Activated CD4-positive, alpha-beta T cell treated with anti-CD3 and anti-CD28 coated beads, Interleukin-2, Interleukin-6, amounts not matched to agents 100 ng/mL and 50 ng/mL, durations not matched to agents 16 hours and 8 hours (primary cell): ENCODE measurements around the gene FOXN1.
"Not testable (repeated sequence)": the region's sequence is repeated elsewhere in the genome, so short reads cannot be mapped to it uniquely, and the experiment has no call there.

Experiments used
- DNase-seq: peaks from one replicate; pipeline ENCODE4 v3.0.0-alpha.2; 2020

FOXN1 gene, protein sequence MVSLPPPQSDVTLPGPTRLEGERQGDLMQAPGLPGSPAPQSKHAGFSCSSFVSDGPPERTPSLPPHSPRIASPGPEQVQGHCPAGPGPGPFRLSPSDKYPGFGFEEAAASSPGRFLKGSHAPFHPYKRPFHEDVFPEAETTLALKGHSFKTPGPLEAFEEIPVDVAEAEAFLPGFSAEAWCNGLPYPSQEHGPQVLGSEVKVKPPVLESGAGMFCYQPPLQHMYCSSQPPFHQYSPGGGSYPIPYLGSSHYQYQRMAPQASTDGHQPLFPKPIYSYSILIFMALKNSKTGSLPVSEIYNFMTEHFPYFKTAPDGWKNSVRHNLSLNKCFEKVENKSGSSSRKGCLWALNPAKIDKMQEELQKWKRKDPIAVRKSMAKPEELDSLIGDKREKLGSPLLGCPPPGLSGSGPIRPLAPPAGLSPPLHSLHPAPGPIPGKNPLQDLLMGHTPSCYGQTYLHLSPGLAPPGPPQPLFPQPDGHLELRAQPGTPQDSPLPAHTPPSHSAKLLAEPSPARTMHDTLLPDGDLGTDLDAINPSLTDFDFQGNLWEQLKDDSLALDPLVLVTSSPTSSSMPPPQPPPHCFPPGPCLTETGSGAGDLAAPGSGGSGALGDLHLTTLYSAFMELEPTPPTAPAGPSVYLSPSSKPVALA

GRCh38 chr17:28505986-28506665, at the start of gene FOXN1:
TSS of gene FOXN1 (plus strand) at chr17:28506348. CDS start at chr17:28523970, 17,622 bp downstream.
- DNase-seq: no peak

DNA sequence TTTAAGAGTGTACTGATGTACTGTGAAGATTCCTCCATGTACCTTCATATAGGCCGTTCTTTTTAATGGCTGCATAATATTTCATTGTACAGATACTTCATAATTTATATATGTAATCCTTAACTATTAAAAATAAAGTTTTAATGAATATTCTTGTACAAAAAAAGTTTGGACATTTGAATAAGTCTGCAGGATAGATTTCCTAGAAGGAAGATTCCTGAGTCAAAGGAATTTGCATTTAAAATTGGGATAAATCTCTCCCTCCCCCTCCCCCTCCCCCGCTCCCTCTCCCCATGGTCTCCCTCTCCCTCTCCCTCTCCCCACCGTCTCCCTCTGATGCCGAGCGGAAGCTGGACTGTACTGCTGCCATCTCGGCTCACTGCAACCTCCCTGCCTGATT, 48.3 kb upstream of the FOXN1 start:
- DNase-seq: no peak

- not testable (repeated sequence) for DNase-seq
Observed at GRCh38 chr17:28458881-28459280, 47.3 kb upstream of the FOXN1 start.

DNA sequence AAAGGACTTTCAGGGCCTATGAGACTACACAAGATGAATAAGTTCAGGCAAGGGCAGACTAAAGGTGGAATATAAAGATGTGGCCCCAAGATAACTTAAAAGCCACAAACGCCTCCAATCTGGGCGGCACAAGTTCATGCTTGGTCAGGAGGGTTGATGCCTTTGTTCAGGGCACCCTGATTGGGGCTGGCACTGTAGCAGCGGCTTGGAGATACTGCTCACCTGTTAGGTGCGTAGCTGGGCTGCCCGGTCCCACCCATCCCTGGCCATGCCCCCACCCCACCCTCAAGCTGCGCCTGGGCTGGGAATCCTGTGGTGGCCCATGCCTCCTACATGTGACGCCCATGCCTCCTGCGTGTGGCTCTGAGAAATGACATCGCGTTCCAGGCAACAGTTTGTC, 45.2 kb upstream of the FOXN1 start:
- no peak for DNase-seq

DNA sequence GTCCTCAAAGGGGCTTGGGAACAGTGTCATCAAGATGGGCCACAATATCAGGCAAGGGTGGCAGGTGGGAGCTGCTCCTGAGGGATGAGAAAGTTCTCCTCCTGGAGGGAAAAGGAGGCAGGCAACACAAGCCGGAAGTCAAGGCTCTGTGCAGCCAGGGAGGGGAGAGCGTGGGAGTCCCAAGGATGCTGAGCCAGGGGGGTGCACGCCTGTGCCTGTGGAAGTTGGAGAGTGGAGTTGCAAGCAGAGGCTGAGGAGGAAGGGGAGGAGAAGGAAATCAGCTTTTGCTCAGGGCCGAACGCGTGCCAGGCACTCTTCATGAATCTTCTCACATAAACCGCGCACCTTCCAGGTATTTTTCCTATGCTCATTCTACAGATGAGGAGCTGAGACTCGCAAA, 40.1 kb upstream of the FOXN1 start:
- DNase-seq: no peak

DNA sequence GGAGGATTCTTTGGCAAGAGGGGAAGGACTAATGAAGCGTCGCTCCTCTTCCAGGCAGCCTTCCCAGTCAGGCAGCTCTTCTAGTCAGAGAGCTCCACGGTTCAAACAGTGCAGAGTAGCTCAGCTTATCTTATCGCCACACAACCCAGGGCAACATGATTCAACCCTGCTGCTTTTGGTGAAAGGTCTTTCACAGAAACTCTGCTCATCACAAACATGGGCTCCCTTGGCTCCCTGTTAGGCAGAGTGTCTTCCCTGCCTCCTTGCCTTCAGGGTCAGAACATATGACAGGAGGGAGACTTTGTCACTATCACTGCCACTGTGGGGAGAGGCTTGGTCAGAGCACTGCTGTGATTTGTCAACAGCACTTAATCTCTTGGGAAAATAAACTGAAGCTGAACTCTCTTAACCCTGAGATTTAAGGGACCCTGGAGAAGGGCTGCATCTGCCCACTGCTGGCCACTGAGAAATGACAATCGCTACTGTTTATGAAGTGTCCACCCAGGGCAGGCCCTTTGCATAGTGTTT, 39.6 kb upstream of the FOXN1 start:
- DNase-seq: no peak

DNA sequence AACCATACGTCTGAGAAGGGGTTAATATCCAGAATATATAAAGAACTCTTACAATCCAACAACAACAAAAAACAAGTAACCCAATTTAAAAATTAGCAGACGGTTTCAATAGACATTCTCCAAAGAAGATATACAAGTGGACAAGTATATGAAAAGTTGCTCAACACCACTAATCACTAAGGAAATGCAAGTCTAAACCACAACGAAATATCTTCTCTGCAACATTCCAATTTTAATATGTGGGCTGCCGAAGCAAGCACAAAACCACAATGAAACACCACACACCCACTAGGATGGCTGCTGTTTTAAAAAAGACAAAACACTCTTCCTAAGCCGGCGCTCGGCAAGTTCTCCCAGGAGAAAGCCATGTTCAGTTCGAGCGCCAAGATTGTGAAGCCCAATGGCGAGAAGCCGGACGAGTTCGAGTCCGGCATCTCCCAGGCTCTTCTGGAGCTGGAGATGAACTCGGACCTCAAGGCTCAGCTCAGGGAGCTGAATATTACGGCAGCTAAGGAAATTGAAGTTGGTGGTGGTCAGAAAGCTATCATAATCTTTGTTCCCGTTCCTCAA, 38.6 kb upstream of the FOXN1 start:
- no peak for DNase-seq

GRCh38 chr17:28468033-28468735, 38.0 kb upstream of the FOXN1 start:
- not testable (repeated sequence) for DNase-seq

DNA sequence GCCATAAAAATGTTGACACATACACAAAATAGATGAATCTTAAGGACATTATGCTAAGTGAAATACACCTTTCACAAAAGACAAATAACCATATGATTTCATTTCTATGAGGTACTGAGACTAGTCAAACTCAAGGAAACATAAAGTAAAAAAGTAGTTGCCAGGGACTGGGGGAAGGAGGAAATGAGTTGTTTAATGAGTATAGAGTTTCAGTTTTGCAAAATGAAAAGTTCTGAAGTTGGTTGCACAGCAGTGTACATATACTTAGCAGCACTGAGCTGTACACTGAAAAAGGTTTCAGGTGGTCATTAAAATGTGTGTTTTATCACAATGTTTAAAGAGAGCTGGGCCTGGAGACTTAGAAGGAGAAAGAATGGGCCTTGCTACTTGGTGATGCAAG, 37.4 kb upstream of the FOXN1 start:
- DNase-seq: peak; percentile 72

GRCh38 chr17:28469376-28469775, 36.8 kb upstream of the FOXN1 start:
- DNase-seq: no peak

- no peak for DNase-seq
Observed at GRCh38 chr17:28470266-28470913, 35.8 kb upstream of the FOXN1 start.

DNA sequence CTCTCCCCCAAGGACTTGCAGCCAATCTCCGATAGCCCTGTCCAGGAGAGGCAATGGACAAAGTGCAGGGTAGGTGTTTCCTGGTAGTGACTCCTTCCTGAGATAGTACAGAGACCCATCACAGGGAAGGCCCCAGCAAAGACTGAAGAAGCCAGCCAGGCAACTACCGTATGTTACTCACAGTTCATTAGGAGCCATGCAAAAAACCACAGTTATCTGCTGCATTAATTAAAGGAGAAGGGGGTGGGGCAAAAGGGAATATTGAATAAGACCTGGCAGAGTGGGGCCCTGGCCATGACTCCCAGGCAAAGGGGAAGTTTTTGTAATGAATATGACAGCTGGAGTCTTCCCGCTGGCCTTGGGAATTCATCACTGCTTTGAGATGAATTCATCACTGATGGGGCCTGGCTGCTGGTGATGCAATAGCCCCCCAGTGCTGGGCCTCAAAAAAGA, 35.2 kb upstream of the FOXN1 start:
- no peak for DNase-seq

GRCh38 chr17:28471531-28472342, 34.4 kb upstream of the FOXN1 start:
- DNase-seq: no peak

- DNase-seq: no peak
Observed at GRCh38 chr17:28472871-28473497, 33.2 kb upstream of the FOXN1 start.

DNA sequence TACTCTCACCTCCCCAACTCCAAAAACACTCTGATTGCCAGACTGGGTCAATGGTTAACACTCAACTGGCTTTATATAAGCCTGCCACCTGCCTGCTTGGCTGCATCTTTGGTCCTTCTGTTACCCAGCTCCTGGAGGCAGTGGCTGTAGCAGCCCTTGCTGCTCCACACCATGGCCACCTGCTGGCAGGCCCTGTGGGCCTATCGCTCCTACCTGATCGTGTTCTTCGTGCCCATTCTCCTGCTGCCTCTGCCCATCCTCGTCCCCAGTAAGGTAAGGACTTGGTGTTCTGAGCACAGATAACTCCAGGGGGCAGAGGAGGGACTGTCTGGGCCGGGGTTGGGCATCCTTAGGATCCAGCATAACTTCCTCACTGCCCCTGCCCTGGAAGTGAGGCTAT, 32.6 kb upstream of the FOXN1 start, which contains the start of gene SLC13A2:
TSS of gene SLC13A2 (plus strand) at position 103 of the 400 bp plus-strand sequence. CDS start at position 172, 69 bp downstream.
- DNase-seq: no peak

GRCh38 chr17:28474111-28474531, 32.0 kb upstream of the FOXN1 start:
- no peak for DNase-seq

GRCh38 chr17:28475151-28475900, 30.8 kb upstream of the FOXN1 start:
- no peak for DNase-seq

DNA sequence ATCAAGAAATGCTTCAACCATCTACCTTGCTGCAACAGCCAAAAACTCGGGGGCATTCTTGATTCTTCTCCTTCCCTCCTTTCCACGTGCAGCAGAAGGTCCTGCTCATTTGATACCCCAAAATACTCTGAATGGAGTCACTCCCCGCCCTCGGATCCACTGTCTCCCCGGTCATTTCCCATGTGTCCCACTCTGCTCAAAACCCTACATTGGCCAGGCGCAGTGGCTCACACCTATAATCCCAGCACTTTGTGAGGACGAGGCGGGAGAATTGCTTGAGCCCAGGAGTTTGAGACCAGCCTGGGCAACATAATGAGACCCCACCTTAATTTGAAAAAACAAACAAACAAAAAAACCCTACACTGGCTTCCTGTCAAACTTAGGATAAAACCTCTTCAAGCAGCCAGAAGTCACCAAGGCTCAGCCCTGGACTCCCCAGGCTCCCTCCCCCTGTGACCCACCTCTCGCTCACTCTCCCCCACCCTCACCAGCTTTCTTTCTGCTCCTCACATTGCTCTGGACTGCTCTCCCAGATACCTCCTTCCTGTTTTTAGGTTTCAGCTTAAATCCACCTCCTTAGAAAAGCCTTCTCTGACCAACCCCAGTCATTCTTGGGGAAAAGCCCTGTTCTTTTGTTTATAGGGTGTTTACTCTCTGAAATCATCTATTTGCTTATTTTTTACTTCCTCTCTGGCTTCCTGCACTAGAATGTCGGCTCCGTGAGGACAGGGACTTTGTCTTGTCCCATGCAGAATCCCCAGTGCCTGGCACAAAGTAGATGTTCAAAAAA, 29.9 kb upstream of the FOXN1 start:
- no peak for DNase-seq

DNA sequence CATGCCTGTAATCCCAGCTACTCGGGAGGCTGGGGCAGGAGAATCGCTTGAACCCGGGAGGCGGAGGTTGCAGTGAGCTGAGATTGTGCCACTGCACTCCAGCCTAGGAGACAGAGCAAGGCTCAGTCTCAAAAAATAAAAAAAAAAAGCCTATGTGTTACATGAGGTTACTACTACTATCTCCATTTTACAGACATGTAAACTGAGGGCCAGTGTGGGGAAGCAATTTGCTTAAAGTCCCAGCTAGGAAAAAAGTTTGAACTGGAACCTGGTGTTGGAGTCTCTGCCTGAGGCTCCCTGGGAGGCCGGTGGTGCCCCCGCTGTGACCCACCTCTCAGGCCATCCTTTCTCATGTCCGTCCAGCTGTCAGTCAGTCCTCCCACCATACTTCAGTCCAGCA, 28.2 kb upstream of the FOXN1 start:
- DNase-seq: no peak
